Neuronal stem cell (in vitro differentiated cells): Measurements from ENCODE around the gene CDCA8.

ENCODE experiments used
- DNase-seq: peaks from one replicate; pipeline ENCODE4 v3.0.0-alpha.2; 2013; ENCODE audit warnings: low spot score
- H2AFZ ChIP-seq: one replicate; pipeline ENCODE4 v1.6.1; 2013; ENCODE audit warnings: mild to moderate bottlenecking, low read length, inconsistent platforms
- H2AK5ac ChIP-seq: 2 replicates; pipeline ENCODE4 v1.6.1; 2013; ENCODE audit warnings: low read depth, mild to moderate bottlenecking, inconsistent platforms, low read length, moderate library complexity, mixed read lengths
- H2BK120ac ChIP-seq: 2 replicates; pipeline ENCODE4 v1.6.1; 2013; ENCODE audit warnings: low read depth, mild to moderate bottlenecking, inconsistent platforms, low read length, moderate library complexity, mixed read lengths
- H2BK12ac ChIP-seq: one replicate; pipeline ENCODE4 v1.6.1; 2013; ENCODE audit warnings: low read length, inconsistent platforms
- H2BK15ac ChIP-seq: 2 replicates; pipeline ENCODE4 v1.6.1; 2013; ENCODE audit warnings: mild to moderate bottlenecking, low read length, inconsistent platforms, mixed read lengths
- H2BK5ac ChIP-seq: one replicate; pipeline ENCODE4 v1.6.1; 2013; ENCODE audit warnings: inconsistent platforms, mild to moderate bottlenecking, low read length, moderate library complexity
- H3K14ac ChIP-seq: one replicate; pipeline ENCODE4 v1.6.1; 2013; ENCODE audit warnings: low read length, inconsistent platforms
- H3K18ac ChIP-seq: 2 replicates; pipeline ENCODE4 v1.6.1; 2013; ENCODE audit warnings: low read length, inconsistent platforms
- H3K23ac ChIP-seq: 2 replicates; pipeline ENCODE4 v1.6.1; 2013; ENCODE audit warnings: low read depth, mild to moderate bottlenecking, mixed read lengths, low read length, inconsistent platforms; ENCODE audit not compliant: poor library complexity
- H3K27ac ChIP-seq: replicated peaks from 3 replicates; pipeline ENCODE4 v1.5.1; 2013; ENCODE audit warnings: low read length, inconsistent platforms
- H3K27me3 ChIP-seq, 3 experiments: 2 replicates each; pipeline ENCODE4 v1.6.1; 2013; ENCODE audit warnings: low read length in 3 of 3, mild to moderate bottlenecking in 2 of 3, inconsistent platforms in 1 of 3, low read depth in 1 of 3, mixed read lengths in 1 of 3, moderate library complexity in 1 of 3; ENCODE audit not compliant: control insufficient read depth in 3 of 3, insufficient read depth in 3 of 3
- H3K36me3 ChIP-seq, 2 donors: replicated peaks in 1 of 2; 2 replicates each; pipeline ENCODE4 v1.6.1; 2013; ENCODE audit warnings: low read length in 2 of 2; ENCODE audit not compliant: control insufficient read depth in 2 of 2, insufficient read depth in 2 of 2
- H3K4ac ChIP-seq: 2 replicates; pipeline ENCODE4 v1.6.1; 2013; ENCODE audit warnings: inconsistent platforms, mild to moderate bottlenecking, low read length, moderate library complexity
- H3K4me1 ChIP-seq, 2 donors: 1 replicate in 1 of 2; 2 replicates in 1 of 2; pipeline ENCODE4 v1.6.1; 2013; ENCODE audit warnings: low read length in 2 of 2, low read depth in 1 of 2; ENCODE audit not compliant: control insufficient read depth in 2 of 2, insufficient read depth in 1 of 2
- H3K4me2 ChIP-seq: one replicate; pipeline ENCODE4 v1.6.1; 2013; ENCODE audit warnings: mild to moderate bottlenecking, low read length, inconsistent platforms; ENCODE audit not compliant: insufficient read depth, poor library complexity, severe bottlenecking
- H3K4me3 ChIP-seq, 2 donors: 2 replicates each; pipeline ENCODE4 v1.5.1; 2013; ENCODE audit warnings: low read length in 2 of 2, mild to moderate bottlenecking in 2 of 2, inconsistent platforms in 1 of 2, moderate library complexity in 1 of 2
- H3K79me1 ChIP-seq: one replicate; pipeline ENCODE4 v1.6.1; 2013; ENCODE audit warnings: low read depth, mild to moderate bottlenecking, inconsistent platforms, low read length, moderate library complexity
- H3K9ac ChIP-seq: one replicate; pipeline ENCODE4 v1.6.1; 2013; ENCODE audit warnings: mild to moderate bottlenecking, low read depth, low read length, inconsistent platforms; ENCODE audit not compliant: poor library complexity
- H3K9me3 ChIP-seq, 2 donors: replicated peaks in 1 of 2; 2 replicates each; pipeline versions ENCODE3 to v1.6.1; 2013; ENCODE audit warnings: low read length in 2 of 2, mild to moderate bottlenecking in 2 of 2, inconsistent platforms in 1 of 2, low read depth in 1 of 2, mixed read lengths in 1 of 2, moderate library complexity in 1 of 2; ENCODE audit not compliant: control insufficient read depth in 2 of 2, insufficient read depth in 1 of 2
- H4K8ac ChIP-seq: one replicate; pipeline ENCODE4 v1.6.1; 2013; ENCODE audit warnings: low read depth, mild to moderate bottlenecking, inconsistent platforms, low read length, moderate library complexity
- H4K91ac ChIP-seq: one replicate; pipeline ENCODE4 v1.6.1; 2013; ENCODE audit warnings: low read length, low read depth, mild to moderate bottlenecking, inconsistent platforms; ENCODE audit not compliant: poor library complexity
- WGBS, 2 donors: extraction: QIAGEN DNeasy Blood & Tissue Kit; methylation state at CpG; one replicate each; pipeline ENCODE4 v1.1.7; 2013; ENCODE audit warnings: missing lambda C conversion rate in 2 of 2, mixed read lengths in 1 of 2; ENCODE audit not compliant: insufficient read length in 2 of 2, insufficient replicate concordance in 1 of 2; ENCODE audit errors: extremely low coverage in 2 of 2; 5-methylcytosine and 5-hydroxymethylcytosine counted together

CDCA8 gene

DNA sequence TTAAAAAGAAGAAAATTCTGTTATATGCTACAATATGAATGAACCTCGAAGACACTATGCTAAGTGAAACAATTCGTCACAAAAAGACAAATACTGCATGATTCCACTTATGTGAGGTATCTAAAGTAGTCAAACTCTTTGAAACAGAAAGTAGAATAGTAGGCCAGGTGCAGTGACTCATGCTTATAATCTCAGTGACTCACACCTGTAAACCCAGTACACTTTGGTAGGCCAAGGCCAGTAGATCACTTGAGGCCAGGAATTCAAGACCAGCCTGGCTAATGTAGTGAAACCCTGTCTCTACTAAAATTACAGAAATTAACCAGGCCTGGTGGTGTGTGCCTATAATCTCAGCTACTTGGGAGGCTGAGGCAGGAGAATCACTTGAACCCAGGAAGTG lies 46.9 kb downstream of the CDCA8 start:
- no peak overlapping the region for H2BK12ac ChIP-seq
- H2BK120ac ChIP-seq = no peak overlapping the region
- H2BK15ac ChIP-seq = no peak overlapping the region
- no peak overlapping the region for H4K91ac ChIP-seq
- H2BK5ac ChIP-seq = no peak overlapping the region
- H3K4me1 ChIP-seq = no peaks in the 10 kb centered on the region
- no peak overlapping the region for H3K4me2 ChIP-seq
- H2AFZ ChIP-seq = no peak overlapping the region
- WGBS, 2 donors = no CpG with 5 or more reads among the region's 2 CpGs
- H3K18ac ChIP-seq = no peak overlapping the region
- no peaks in the 10 kb centered on the region for H3K9me3 ChIP-seq
- H3K4ac ChIP-seq = no peak overlapping the region
- no peak overlapping the region for H3K14ac ChIP-seq
- no peak overlapping the region for H3K4me3 ChIP-seq
- H2AK5ac ChIP-seq = no peak overlapping the region
- no peaks in the 10 kb centered on the region for H3K36me3 ChIP-seq
- no peak overlapping the region for H4K8ac ChIP-seq
- peaks cover 0 to 30% (median 6%) of the 10 kb centered on the region in 3 experiments for H3K27me3 ChIP-seq
- no peaks in the 10 kb centered on the region for H3K79me1 ChIP-seq
- no peak overlapping the region for H3K27ac ChIP-seq
- H3K23ac ChIP-seq = no peak overlapping the region
- no peak overlapping the region for H3K9ac ChIP-seq
- DNase-seq = no peak

- no peak overlapping the region for H3K14ac ChIP-seq
- no peak overlapping the region for H3K23ac ChIP-seq
- H2BK12ac ChIP-seq = no peak overlapping the region
- no peak overlapping the region for H2BK5ac ChIP-seq
- H3K4me3 ChIP-seq = no peak overlapping the region
- no peak overlapping the region for H2BK120ac ChIP-seq
- H2BK15ac ChIP-seq = no peak overlapping the region
- no peak overlapping the region for H3K4ac ChIP-seq
- H2AK5ac ChIP-seq = no peak overlapping the region
- H4K8ac ChIP-seq = no peak overlapping the region
- no peaks in the 10 kb centered on the region for H3K9me3 ChIP-seq
- no peaks in the 10 kb centered on the region for H3K36me3 ChIP-seq
- DNase-seq = no peak
- no peak overlapping the region for H3K18ac ChIP-seq
- H4K91ac ChIP-seq = no peak overlapping the region
- H3K9ac ChIP-seq = no peak overlapping the region
- H2AFZ ChIP-seq = no peak overlapping the region
- H3K4me1 ChIP-seq = no peaks in the 10 kb centered on the region
- no peak overlapping the region for H3K27ac ChIP-seq
- WGBS, 2 donors = no CpG with 5 or more reads among the region's 9 CpGs
- no peaks in the 10 kb centered on the region for H3K79me1 ChIP-seq
- H3K4me2 ChIP-seq = no peak overlapping the region
- H3K27me3 ChIP-seq = peaks cover 0 to 13% (median 0%) of the 10 kb centered on the region in 3 experiments
These were observed 48.8 kb downstream of the CDCA8 start for GRCh38 chr1:37741130-37741529.

DNA sequence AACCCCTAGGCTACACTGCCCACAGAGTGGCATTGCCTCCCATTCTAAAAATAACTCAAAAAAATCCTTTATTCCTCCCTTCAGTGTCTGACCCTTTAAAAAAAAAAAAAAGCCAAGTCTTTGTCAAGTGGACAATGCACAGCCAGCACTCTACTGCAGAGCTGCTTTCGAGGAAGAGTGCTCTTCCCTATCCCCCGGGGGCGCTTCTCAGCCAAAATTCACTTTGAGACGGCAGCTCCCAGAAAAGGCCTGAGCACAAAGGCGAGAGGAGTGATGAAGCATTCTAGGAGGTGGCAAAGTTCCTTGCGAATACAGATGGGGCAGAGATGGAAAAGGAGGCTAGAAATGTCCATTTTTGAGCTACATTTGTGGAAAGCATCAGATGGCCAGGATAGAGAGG lies 49.3 kb downstream of the CDCA8 start:
- no peak overlapping the region for H2AK5ac ChIP-seq
- peaks cover 0 to under 1% of the 10 kb centered on the region in 2 donors for H3K9me3 ChIP-seq
- DNase-seq = no peak
- H2BK120ac ChIP-seq = no peak overlapping the region
- no peaks in the 10 kb centered on the region for H3K36me3 ChIP-seq
- H4K8ac ChIP-seq = no peak overlapping the region
- no peak overlapping the region for H2BK15ac ChIP-seq
- peaks cover 0 to 13% (median 0%) of the 10 kb centered on the region in 3 experiments for H3K27me3 ChIP-seq
- no CpG with 5 or more reads among the region's 6 CpGs for WGBS, 2 donors
- H2BK5ac ChIP-seq = no peak overlapping the region
- no peak overlapping the region for H3K4me3 ChIP-seq
- no peak overlapping the region for H3K4me2 ChIP-seq
- no peak overlapping the region for H3K27ac ChIP-seq
- no peak overlapping the region for H3K18ac ChIP-seq
- no peaks in the 10 kb centered on the region for H3K79me1 ChIP-seq
- no peak overlapping the region for H3K9ac ChIP-seq
- no peaks in the 10 kb centered on the region for H3K4me1 ChIP-seq
- H4K91ac ChIP-seq = no peak overlapping the region
- no peak overlapping the region for H3K4ac ChIP-seq
- H2AFZ ChIP-seq = no peak overlapping the region
- H3K14ac ChIP-seq = no peak overlapping the region
- no peak overlapping the region for H3K23ac ChIP-seq
- H2BK12ac ChIP-seq = no peak overlapping the region

- H2BK12ac ChIP-seq = no peak overlapping the region
- no peaks in the 10 kb centered on the region for H3K36me3 ChIP-seq
- no peaks in the 10 kb centered on the region for H3K4me1 ChIP-seq
- H3K14ac ChIP-seq = no peak overlapping the region
- H3K79me1 ChIP-seq = no peaks in the 10 kb centered on the region
- H2BK15ac ChIP-seq = no peak overlapping the region
- no CpG with 5 or more reads among the region's 3 CpGs for WGBS, 2 donors
- DNase-seq = no peak
- no peak overlapping the region for H3K27ac ChIP-seq
- no peak overlapping the region for H3K4ac ChIP-seq
- H2AK5ac ChIP-seq = no peak overlapping the region
- no peak overlapping the region for H3K4me3 ChIP-seq
- peaks cover 0 to 2% of the 10 kb centered on the region in 2 donors for H3K9me3 ChIP-seq
- no peak overlapping the region for H2BK120ac ChIP-seq
- H4K8ac ChIP-seq = no peak overlapping the region
- H2BK5ac ChIP-seq = no peak overlapping the region
- no peak overlapping the region for H2AFZ ChIP-seq
- no peak overlapping the region for H3K18ac ChIP-seq
- H3K9ac ChIP-seq = no peak overlapping the region
- no peak overlapping the region for H3K4me2 ChIP-seq
- H3K23ac ChIP-seq = no peak overlapping the region
- peaks cover 0 to 29% (median 6%) of the 10 kb centered on the region in 3 experiments for H3K27me3 ChIP-seq
- H4K91ac ChIP-seq = no peak overlapping the region
These were observed 54.5 kb downstream of the CDCA8 start for GRCh38 chr1:37746806-37747205.
